ENCODE measurements around the gene PAM.

The PAM gene

GRCh38 chr5:102860035-102860434 lies 104.9 kb downstream of the PAM start:
- TF ChIP-seq GATA3 (IDR thresholded peaks at IDR 0.05; ENCODE audit: low read depth, low read length) (no peak), GATA2 (IDR thresholded peaks at IDR 0.05; ENCODE audit: low read depth, low read length) (no peak)

DNA sequence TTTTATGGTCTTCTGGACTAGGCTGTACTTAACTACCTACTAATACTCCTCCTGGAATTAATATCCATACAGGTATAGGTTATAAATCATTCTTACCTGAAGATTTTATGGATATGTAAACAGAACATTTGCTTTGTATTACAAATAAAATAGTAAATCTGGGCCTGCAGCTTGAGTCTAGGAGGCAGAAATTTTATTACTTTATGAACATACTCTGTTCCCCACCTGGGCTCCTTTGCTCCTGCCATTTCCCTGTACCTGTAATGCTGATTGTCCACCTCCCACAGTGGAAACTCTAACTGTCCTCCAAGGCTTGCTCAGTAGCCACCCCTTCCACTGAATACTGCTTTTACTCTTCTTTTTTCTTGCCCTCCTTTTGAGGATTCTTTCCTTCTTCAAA lies 108.0 kb downstream of the PAM start:
- TF ChIP-seq GATA3 (IDR thresholded peaks at IDR 0.05; ENCODE audit: low read depth, low read length) (no peak), GATA2 (IDR thresholded peaks at IDR 0.05; ENCODE audit: low read depth, low read length) (no peak)

DNA sequence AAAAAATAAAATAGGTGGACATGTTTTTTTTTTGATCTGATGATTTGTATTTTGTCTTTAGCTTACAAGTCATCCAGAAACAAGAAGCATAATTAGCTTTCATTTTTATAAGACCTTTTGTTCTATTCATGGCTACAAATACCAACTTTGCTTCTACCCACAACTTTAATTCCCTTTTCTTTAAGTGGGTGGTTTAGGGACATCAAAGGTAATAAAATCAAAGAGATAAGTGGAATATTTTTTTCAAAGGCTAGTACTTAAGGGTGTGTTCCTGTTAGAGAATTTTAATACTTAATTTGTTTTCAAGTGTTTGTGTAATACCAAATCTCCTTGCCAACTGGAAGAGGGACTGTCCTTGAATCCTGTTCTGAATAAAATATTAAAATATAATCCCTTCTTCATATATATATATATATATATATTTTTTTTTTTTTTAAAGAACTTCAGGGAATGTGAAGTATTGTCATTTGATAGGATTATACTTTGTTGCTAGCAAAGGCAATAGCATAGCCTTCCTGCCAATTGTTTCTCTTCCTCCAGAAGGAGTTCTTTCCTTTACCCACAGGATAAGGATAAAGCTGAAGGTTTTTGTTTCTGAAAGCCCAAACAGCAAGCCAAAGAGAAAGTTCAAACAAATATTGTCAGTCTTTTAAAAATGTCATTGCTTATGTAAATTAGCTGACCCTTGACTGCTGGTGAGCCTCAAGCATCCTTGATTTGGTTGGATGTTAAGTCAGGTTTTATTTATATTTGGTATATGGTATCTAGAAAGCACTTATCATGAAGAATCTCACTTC lies 108.9 kb downstream of the PAM start:
- TF ChIP-seq GATA3 (IDR thresholded peaks at IDR 0.05; ENCODE audit: low read depth, low read length) (no peak), GATA2 (IDR thresholded peaks at IDR 0.05; ENCODE audit: low read depth, low read length) (no peak)

- no peak for TF ChIP-seq GATA3 (IDR thresholded peaks at IDR 0.05; ENCODE audit: low read depth, low read length)
- no peak for TF ChIP-seq GATA2 (IDR thresholded peaks at IDR 0.05; ENCODE audit: low read depth, low read length)
Observed at GRCh38 chr5:102865171-102865509, 110.0 kb downstream of the PAM start.

GRCh38 chr5:102865510-102866236 lies 110.6 kb downstream of the PAM start:
- TF ChIP-seq GATA2 (IDR thresholded peaks at IDR 0.05; ENCODE audit: low read depth, low read length) (0 out of 2 replicates have a peak, but pooled peaks have one; percentile 10), GATA3 (IDR thresholded peaks at IDR 0.05; ENCODE audit: low read depth, low read length) (no peak)

DNA sequence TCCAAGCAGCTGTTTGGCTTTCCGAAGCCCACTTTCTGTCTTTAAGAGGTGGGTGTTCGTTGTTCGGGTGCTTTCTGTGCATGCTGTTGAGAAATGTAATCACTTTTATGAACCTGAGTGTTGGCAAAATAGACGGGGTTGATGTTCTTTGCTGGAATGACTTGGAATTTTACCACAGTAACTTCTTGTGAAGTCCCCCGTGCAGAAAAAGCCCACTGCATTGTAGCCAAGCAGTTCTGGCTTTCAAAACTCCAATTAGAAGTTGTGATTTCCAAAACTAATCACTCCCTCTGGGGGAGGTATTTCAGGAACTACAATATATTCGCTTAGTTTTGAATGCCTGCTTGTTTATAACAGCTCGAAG lies 111.1 kb downstream of the PAM start:
- no peak for TF ChIP-seq GATA2 (IDR thresholded peaks at IDR 0.05; ENCODE audit: low read depth, low read length)
- TF ChIP-seq GATA3 (IDR thresholded peaks at IDR 0.05; ENCODE audit: low read depth, low read length): no peak

DNA sequence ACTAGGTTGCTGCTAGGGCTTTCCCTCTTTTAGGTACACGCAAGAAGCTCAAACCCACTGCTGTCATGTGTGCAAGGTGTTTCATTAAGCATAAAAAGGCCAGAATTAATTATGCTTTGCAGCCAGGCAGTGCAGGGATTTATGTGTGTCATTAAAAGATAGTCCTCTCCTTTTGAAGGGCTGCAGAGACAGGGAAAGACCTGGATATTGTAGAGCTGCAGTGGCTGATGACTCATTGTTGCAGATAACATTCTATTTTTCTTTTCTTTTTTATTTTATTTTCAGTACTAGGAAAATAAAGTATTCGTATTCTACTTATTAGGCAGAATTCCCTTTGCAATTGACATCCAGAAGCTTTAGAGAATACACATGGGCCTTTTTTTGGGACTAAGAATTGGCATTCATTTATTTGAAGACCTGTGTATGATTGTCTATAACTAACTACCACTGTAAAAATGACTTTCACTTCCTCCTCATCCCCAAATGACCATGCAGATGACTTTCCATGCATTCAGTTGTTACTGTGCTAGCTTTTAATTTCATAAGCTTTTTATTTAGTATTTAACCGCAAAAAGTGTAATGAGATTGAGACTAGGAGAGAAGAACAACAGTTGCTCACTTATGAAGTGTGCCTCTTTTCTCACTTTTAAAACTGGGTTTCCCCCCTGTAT lies 113.0 kb downstream of the PAM start:
- TF ChIP-seq GATA2 (IDR thresholded peaks at IDR 0.05; ENCODE audit: low read depth, low read length) (no peak), GATA3 (IDR thresholded peaks at IDR 0.05; ENCODE audit: low read depth, low read length) (no peak)

DNA sequence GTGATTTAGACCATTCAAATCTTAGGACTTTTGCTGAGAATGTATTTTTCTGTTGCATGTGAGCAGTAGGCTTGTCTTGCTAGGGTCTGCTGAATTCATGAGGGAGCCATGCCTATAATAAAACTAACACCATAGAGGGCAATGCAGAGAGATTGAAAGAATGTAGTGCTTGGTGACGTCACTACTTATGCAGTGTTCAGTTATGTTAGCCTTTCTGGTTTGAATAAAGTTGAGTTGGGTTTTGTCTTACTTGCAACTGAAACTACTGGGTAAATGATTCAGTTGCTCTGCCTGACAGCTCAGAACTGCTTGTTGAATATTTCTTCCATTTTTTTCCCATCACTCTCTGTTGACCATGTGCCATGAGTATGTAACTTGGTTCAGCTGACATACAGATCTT lies 114.1 kb downstream of the PAM start:
- TF ChIP-seq GATA2 (IDR thresholded peaks at IDR 0.05; ENCODE audit: low read depth, low read length) (no peak), GATA3 (IDR thresholded peaks at IDR 0.05; ENCODE audit: low read depth, low read length) (no peak)

DNA sequence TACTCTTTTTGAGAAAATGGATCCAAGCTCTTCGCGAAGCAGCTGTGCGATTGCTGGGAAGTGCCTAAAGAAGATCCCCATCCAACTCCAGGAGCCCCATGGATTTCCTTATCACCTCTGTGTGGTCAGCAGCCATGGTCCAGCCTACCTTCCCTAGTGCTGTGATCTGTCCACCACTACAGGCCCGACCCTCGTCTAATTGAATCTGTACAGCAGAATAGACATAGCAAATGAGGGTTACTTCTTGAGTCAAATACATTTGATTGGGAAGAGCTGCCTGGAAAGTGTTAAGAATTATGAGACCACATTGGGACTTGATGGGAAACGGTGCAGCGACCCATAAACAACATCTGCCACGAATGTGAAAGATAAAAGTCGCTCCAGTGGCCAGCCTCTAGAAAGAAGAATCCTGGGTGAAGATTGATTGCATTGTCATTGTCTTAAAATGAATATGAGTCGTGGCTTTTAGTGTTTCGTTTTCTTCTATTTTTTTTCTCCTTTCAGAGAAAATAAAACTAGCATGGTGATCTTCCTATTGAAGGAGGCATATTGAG lies 118.4 kb downstream of the PAM start:
- TF ChIP-seq GATA3 (IDR thresholded peaks at IDR 0.05; ENCODE audit: low read depth, low read length): no peak
- TF ChIP-seq GATA2 (IDR thresholded peaks at IDR 0.05; ENCODE audit: low read depth, low read length): no peak

GRCh38 chr5:102874054-102874453 lies 118.9 kb downstream of the PAM start:
- TF ChIP-seq GATA2 (IDR thresholded peaks at IDR 0.05; ENCODE audit: low read depth, low read length): no peak
- TF ChIP-seq GATA3 (IDR thresholded peaks at IDR 0.05; ENCODE audit: low read depth, low read length): no peak

DNA sequence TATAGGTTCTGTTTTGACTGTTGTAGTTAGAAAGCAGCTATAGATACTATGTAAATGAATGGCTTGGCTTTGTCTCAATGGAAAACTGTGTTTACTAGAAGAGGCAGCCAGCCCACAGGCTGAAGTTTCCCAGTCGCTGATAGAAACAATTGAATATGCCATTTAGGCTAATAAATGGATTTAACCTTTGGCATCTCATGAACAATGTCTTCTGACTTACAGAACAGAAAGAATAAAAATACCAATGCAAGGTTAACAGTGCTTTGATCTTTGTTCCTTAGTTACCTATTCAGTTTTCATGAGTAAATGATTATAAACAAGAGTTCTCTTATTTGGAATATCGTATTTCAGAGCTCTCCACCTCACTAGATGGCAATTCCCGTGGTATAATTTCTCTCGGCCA lies 120.6 kb downstream of the PAM start:
- no peak for TF ChIP-seq GATA2 (IDR thresholded peaks at IDR 0.05; ENCODE audit: low read depth, low read length)
- TF ChIP-seq GATA3 (IDR thresholded peaks at IDR 0.05; ENCODE audit: low read depth, low read length): no peak

DNA sequence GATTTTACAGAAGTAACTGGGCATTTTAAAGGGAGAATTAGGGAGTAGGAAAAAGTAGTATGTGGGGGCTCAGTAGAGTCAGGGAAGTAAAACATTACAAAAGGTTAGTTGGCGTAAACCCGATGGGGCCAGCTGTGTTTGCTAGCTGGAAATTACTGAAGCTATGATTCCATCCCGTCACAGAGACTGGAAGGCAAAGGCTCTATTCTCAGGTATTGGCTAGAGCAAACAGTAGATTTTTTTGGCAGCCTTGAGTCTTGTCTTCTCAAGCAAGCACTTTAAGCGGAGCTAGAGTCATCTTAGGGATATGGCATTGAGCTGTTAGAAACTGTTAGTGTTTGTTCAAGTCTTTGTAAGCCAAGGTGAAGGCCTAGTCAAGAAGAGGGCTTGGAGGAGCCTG lies 121.5 kb downstream of the PAM start:
- TF ChIP-seq GATA3 (IDR thresholded peaks at IDR 0.05; ENCODE audit: low read depth, low read length) (no peak), GATA2 (IDR thresholded peaks at IDR 0.05; ENCODE audit: low read depth, low read length) (no peak)

- no peak for TF ChIP-seq GATA2 (IDR thresholded peaks at IDR 0.05; ENCODE audit: low read depth, low read length)
- no peak for TF ChIP-seq GATA3 (IDR thresholded peaks at IDR 0.05; ENCODE audit: low read depth, low read length)
Observed at GRCh38 chr5:102879741-102880140, 124.6 kb downstream of the PAM start.

GRCh38 chr5:102886586-102886985 lies 131.5 kb downstream of the PAM start:
- TF ChIP-seq GATA2 (IDR thresholded peaks at IDR 0.05; ENCODE audit: low read depth, low read length) (no peak), GATA3 (IDR thresholded peaks at IDR 0.05; ENCODE audit: low read depth, low read length) (no peak)
